H1 (cell line): Measurements from ENCODE around the gene DTL. TPM values are rescaled to one million over a fixed set of nuclear protein-coding genes. Genes with fewer than 3 reads are reported as not detected.

Source experiments
- ASH2L ChIP-seq: fragments of 200-600, 300-600 bp; sonication (generic); IDR thresholded peaks from one replicate; pipeline ENCODE4 v1.7.1; 2017; ENCODE audit warnings: low read length
- MAFK ChIP-seq: IDR thresholded peaks from 2 replicates; pipeline ENCODE4 v1.6.1; 2012; ENCODE audit warnings: low read depth, mild to moderate bottlenecking, improper control_type of control experiment, low read length
- NANOG ChIP-seq: IDR thresholded peaks from 2 replicates; pipeline ENCODE4 v1.6.1; 2011; ENCODE audit warnings: low read length, low read depth, mild to moderate bottlenecking, inconsistent platforms; ENCODE audit not compliant: insufficient read depth, poor library complexity, severe bottlenecking
- SIRT6 ChIP-seq: IDR thresholded peaks from one replicate; pipeline ENCODE4 v1.7.1; 2012; ENCODE audit warnings: low read length, inconsistent platforms
- polyA plus RNA-seq, 7 experiments: library from polyadenylated mRNA; depleted of rRNA in 3 of 7; stranded (reverse) in 5 of 7; unstranded in 2 of 7; fragments of >200 nt in 5 of 7; fragments of 200-250 nt in 2 of 7; gene quantifications; 1 replicate in 5 of 7; 2 replicates in 1 of 7; 4 replicates in 1 of 7; pipeline versions ENCODE4 v1.2.1 to v1.2.3, GENCODE V29; 2011 to 2013; ENCODE audit warnings: missing spikeins in 2 of 7, mixed read lengths in 2 of 7
- total RNA-seq: library from RNA; stranded (reverse); fragmentation: NEBNext Ultra II Directional; extraction: Animal tissue kit (Norgen Biotek cat#: 25700); gene quantifications from 2 replicates; pipeline ENCODE4 v1.2.1, GENCODE V29; 2021
- TF ChIP-seq, protein P1 (sequence below): fragments of 300-600 bp; sonication (generic); IDR thresholded peaks from 2 replicates; pipeline ENCODE4 v1.7.1; 2012; ENCODE audit warnings: low read length, moderate library complexity, mild to moderate bottlenecking, inconsistent platforms; ENCODE audit not compliant: insufficient replicate concordance

The DTL gene
- total and polyA plus RNA-seq, 2 of the 8 experiments (the other 6 are each of a cell fraction or from before 2014, with no cell fraction given) = 36.0 to 46.9 TPM

DNA sequence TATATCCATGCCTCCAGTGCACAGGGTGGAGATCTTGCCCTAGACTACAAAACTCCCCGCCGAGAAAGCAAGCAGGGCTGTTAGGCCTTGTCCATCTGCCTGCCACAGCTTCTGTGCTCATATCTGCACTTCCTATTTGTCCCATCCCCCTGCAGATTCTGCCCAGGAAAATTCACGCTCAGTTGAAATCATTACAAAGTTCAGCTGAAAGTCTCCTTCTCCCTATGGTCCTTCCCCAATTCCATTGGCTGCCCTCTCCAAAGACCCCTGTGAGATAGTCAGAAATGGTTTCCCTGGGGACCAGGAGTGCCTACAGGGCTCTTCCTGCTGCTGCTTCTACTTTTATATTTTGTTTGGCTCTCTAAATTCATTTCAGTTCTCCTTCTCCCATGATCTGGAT is 63.2 kb downstream of the DTL start (continued):
- TF ChIP-seq, protein P1, sequence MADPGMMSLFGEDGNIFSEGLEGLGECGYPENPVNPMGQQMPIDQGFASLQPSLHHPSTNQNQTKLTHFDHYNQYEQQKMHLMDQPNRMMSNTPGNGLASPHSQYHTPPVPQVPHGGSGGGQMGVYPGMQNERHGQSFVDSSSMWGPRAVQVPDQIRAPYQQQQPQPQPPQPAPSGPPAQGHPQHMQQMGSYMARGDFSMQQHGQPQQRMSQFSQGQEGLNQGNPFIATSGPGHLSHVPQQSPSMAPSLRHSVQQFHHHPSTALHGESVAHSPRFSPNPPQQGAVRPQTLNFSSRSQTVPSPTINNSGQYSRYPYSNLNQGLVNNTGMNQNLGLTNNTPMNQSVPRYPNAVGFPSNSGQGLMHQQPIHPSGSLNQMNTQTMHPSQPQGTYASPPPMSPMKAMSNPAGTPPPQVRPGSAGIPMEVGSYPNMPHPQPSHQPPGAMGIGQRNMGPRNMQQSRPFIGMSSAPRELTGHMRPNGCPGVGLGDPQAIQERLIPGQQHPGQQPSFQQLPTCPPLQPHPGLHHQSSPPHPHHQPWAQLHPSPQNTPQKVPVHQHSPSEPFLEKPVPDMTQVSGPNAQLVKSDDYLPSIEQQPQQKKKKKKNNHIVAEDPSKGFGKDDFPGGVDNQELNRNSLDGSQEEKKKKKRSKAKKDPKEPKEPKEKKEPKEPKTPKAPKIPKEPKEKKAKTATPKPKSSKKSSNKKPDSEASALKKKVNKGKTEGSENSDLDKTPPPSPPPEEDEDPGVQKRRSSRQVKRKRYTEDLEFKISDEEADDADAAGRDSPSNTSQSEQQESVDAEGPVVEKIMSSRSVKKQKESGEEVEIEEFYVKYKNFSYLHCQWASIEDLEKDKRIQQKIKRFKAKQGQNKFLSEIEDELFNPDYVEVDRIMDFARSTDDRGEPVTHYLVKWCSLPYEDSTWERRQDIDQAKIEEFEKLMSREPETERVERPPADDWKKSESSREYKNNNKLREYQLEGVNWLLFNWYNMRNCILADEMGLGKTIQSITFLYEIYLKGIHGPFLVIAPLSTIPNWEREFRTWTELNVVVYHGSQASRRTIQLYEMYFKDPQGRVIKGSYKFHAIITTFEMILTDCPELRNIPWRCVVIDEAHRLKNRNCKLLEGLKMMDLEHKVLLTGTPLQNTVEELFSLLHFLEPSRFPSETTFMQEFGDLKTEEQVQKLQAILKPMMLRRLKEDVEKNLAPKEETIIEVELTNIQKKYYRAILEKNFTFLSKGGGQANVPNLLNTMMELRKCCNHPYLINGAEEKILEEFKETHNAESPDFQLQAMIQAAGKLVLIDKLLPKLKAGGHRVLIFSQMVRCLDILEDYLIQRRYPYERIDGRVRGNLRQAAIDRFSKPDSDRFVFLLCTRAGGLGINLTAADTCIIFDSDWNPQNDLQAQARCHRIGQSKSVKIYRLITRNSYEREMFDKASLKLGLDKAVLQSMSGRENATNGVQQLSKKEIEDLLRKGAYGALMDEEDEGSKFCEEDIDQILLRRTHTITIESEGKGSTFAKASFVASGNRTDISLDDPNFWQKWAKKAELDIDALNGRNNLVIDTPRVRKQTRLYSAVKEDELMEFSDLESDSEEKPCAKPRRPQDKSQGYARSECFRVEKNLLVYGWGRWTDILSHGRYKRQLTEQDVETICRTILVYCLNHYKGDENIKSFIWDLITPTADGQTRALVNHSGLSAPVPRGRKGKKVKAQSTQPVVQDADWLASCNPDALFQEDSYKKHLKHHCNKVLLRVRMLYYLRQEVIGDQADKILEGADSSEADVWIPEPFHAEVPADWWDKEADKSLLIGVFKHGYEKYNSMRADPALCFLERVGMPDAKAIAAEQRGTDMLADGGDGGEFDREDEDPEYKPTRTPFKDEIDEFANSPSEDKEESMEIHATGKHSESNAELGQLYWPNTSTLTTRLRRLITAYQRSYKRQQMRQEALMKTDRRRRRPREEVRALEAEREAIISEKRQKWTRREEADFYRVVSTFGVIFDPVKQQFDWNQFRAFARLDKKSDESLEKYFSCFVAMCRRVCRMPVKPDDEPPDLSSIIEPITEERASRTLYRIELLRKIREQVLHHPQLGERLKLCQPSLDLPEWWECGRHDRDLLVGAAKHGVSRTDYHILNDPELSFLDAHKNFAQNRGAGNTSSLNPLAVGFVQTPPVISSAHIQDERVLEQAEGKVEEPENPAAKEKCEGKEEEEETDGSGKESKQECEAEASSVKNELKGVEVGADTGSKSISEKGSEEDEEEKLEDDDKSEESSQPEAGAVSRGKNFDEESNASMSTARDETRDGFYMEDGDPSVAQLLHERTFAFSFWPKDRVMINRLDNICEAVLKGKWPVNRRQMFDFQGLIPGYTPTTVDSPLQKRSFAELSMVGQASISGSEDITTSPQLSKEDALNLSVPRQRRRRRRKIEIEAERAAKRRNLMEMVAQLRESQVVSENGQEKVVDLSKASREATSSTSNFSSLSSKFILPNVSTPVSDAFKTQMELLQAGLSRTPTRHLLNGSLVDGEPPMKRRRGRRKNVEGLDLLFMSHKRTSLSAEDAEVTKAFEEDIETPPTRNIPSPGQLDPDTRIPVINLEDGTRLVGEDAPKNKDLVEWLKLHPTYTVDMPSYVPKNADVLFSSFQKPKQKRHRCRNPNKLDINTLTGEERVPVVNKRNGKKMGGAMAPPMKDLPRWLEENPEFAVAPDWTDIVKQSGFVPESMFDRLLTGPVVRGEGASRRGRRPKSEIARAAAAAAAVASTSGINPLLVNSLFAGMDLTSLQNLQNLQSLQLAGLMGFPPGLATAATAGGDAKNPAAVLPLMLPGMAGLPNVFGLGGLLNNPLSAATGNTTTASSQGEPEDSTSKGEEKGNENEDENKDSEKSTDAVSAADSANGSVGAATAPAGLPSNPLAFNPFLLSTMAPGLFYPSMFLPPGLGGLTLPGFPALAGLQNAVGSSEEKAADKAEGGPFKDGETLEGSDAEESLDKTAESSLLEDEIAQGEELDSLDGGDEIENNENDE = no peak
- TF ChIP-seq ASH2L (no peak), MAFK (no peak), SIRT6 (no peak), NANOG (no peak)
- TF ChIP-seq, all 59 proteins: peak for 0
